Eye (tissue), 1 donor: ENCODE measurements around the gene SBNO2.
"Not testable (repeated sequence)": the region's sequence is repeated elsewhere in the genome, so short reads cannot be mapped to it uniquely, and the experiment has no call there.

ENCODE experiments used
- DNase-seq: peaks from one replicate; pipeline ENCODE4 v3.0.0-alpha.2; 2015

Gene SBNO2

GRCh38 chr19:1173845-1174809 lies at the start of gene SBNO2:
TSS of gene SBNO2 (minus strand) at chr19:1174268. CDS start at chr19:1154276, 19,992 bp downstream.
- DNase-seq = peak; percentile 96

GRCh38 chr19:1223018-1223855 lies 49.2 kb upstream of the SBNO2 start:
- peak; percentile 45 for DNase-seq

GRCh38 chr19:1222394-1222793 lies 48.3 kb upstream of the SBNO2 start:
- DNase-seq = no peak

GRCh38 chr19:1221904-1222255 lies 47.8 kb upstream of the SBNO2 start:
- DNase-seq = no peak

GRCh38 chr19:1220976-1221903 lies 47.2 kb upstream of the SBNO2 start:
- peak; percentile 79 for DNase-seq

- no peak for DNase-seq
Observed at GRCh38 chr19:1220477-1220930, 46.4 kb upstream of the SBNO2 start.

GRCh38 chr19:1219786-1220476 lies 45.9 kb upstream of the SBNO2 start:
- no peak for DNase-seq

GRCh38 chr19:1218751-1219567 lies 44.9 kb upstream of the SBNO2 start:
- no peak for DNase-seq

- no peak for DNase-seq
Observed at GRCh38 chr19:1217366-1217765, 43.3 kb upstream of the SBNO2 start.

- DNase-seq = no peak
Observed at GRCh38 chr19:1216756-1217155, 42.7 kb upstream of the SBNO2 start.

- no peak for DNase-seq
Observed at GRCh38 chr19:1214862-1215731, 41.0 kb upstream of the SBNO2 start.

GRCh38 chr19:1214299-1214861 lies 40.3 kb upstream of the SBNO2 start:
- DNase-seq = no peak

- no peak for DNase-seq
Observed at GRCh38 chr19:1213391-1214286, 39.6 kb upstream of the SBNO2 start.

GRCh38 chr19:1211494-1212234 lies 37.6 kb upstream of the SBNO2 start:
- no peak for DNase-seq

GRCh38 chr19:1210227-1210538 lies 36.1 kb upstream of the SBNO2 start:
- no peak for DNase-seq

- DNase-seq = not testable (repeated sequence)
Observed at GRCh38 chr19:1208830-1209229, 34.8 kb upstream of the SBNO2 start.

GRCh38 chr19:1206864-1207450 lies 32.9 kb upstream of the SBNO2 start:
- peak; percentile 54 for DNase-seq
